Tibial artery (tissue), 4 donors: ENCODE measurements around the gene SMARCD2.
"Not testable (repeated sequence)": the region's sequence is repeated elsewhere in the genome, so short reads cannot be mapped to it uniquely, and the experiment has no call there.

Experiments
- DNase-seq, 2 donors: peaks; one replicate each; pipeline ENCODE4 v3.0.0-alpha.2; 2019
- H3K27ac ChIP-seq, 2 donors: fragments of 200-600 bp; sonication (generic) in 1 of 2; 1 replicate in 1 of 2; 2 replicates in 1 of 2; pipeline ENCODE4 v1.5.1; 2018 to 2019; ENCODE audit warnings: mild to moderate bottlenecking in 1 of 2
- H3K27me3 ChIP-seq, 2 donors: fragments of 200-600 bp; sonication (generic) in 1 of 2; one replicate each; pipeline versions ENCODE4 v1.5.1 to v1.6.0; 2016 to 2019
- H3K36me3 ChIP-seq, 3 donors: fragments of 200-600 bp; sonication (generic) in 2 of 3; one replicate each; pipeline ENCODE4 v1.5.1; 2016 to 2019; ENCODE audit warnings: mild to moderate bottlenecking in 2 of 3
- H3K4me1 ChIP-seq, 4 donors: fragments of 200-600 bp; sonication (generic) in 2 of 4; 1 replicate in 3 of 4; 2 replicates in 1 of 4; pipeline ENCODE4 v1.5.1; 2016 to 2019
- H3K4me3 ChIP-seq, 2 donors: fragments of 200-600 bp; sonication (generic) in 1 of 2; 1 replicate in 1 of 2; 2 replicates in 1 of 2; pipeline ENCODE4 v1.5.1; 2018 to 2019; ENCODE audit warnings: mild to moderate bottlenecking in 2 of 2
- H3K9me3 ChIP-seq, 3 donors: fragments of 200-600 bp; sonication (generic) in 1 of 3; one replicate each; pipeline ENCODE4 v1.5.1; 2016 to 2019
- intact Hi-C: fragments of 100-400 bp; cut with DNase I; formaldehyde crosslinking; loops from one replicate; pipeline ENCODE4 v1.15.0; 2023; ENCODE audit warnings: low total_unique reads
- TF ChIP-seq, protein P1 (sequence below), 2 experiments: fragments of 200-600 bp in 1 of 2; fragments of 450-650 bp in 1 of 2; IDR thresholded peaks; one replicate each; pipeline ENCODE4 v1.5.1; 2017 to 2019; ENCODE audit warnings: antibody characterized with exemption in 2 of 2, mild to moderate bottlenecking in 1 of 2, moderate library complexity in 1 of 2

The SMARCD2 gene

DNA sequence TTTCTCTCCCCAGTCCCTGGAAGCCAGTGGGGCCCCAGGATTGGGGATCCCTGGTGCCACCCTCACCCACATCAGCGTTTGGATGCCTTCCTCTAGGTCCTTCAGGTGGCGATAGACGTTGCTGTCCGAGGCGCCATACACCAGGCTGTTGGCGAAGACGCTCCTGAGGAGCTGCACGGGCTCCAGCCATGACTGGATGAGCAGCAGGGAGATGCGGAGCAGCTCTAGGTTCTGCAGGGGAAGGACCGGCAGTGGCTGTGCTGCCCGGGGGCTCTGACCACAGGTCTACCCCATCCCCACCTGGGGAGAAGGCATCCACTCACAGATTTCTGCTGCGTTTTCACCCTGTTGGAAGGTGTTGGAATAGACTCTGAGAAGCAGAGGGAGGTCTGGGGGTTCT is 38.2 kb upstream of the SMARCD2 start:
- Histone ChIP-seq H3K27ac (no peak overlapping the region), H3K4me1 (no peaks in the 10 kb centered on the region), H3K36me3 (no peaks in the 10 kb centered on the region), H3K4me3 (no peak overlapping the region), H3K9me3 (no peaks in the 10 kb centered on the region), H3K27me3 (peaks cover 0 to 26% of the 10 kb centered on the region in 2 donors)
- DNase-seq = no peak
- TF ChIP-seq, protein P1, sequence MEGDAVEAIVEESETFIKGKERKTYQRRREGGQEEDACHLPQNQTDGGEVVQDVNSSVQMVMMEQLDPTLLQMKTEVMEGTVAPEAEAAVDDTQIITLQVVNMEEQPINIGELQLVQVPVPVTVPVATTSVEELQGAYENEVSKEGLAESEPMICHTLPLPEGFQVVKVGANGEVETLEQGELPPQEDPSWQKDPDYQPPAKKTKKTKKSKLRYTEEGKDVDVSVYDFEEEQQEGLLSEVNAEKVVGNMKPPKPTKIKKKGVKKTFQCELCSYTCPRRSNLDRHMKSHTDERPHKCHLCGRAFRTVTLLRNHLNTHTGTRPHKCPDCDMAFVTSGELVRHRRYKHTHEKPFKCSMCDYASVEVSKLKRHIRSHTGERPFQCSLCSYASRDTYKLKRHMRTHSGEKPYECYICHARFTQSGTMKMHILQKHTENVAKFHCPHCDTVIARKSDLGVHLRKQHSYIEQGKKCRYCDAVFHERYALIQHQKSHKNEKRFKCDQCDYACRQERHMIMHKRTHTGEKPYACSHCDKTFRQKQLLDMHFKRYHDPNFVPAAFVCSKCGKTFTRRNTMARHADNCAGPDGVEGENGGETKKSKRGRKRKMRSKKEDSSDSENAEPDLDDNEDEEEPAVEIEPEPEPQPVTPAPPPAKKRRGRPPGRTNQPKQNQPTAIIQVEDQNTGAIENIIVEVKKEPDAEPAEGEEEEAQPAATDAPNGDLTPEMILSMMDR (IDR thresholded peaks at IDR 0.05) = no peak
- intact Hi-C loops = no loop called here

DNA sequence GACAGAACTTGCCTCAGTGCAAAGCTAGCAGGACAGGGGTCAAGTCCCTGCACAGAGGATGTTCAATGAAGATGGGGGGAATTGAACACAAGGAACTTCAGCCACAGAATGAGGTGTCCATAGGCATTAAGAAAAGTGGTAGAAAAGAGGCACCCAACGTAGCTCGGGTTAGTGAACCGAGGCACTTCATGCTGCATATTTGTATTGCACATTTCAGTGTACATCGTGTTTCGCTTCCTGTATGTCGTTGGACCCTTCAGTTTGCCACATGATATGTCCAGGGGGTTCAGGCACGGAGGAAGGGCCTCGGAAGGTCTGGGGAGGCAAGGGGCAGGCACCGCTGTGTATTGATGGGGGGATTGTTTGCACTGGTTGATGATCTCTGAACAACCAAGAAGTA is 35.9 kb upstream of the SMARCD2 start:
- peaks cover 0 to 26% of the 10 kb centered on the region in 2 donors for H3K27me3 ChIP-seq
- H3K36me3 ChIP-seq, intact Hi-C loops, H3K27ac ChIP-seq, H3K4me3 ChIP-seq, H3K4me1 ChIP-seq, DNase-seq, H3K9me3 ChIP-seq: not testable (repeated sequence)

DNA sequence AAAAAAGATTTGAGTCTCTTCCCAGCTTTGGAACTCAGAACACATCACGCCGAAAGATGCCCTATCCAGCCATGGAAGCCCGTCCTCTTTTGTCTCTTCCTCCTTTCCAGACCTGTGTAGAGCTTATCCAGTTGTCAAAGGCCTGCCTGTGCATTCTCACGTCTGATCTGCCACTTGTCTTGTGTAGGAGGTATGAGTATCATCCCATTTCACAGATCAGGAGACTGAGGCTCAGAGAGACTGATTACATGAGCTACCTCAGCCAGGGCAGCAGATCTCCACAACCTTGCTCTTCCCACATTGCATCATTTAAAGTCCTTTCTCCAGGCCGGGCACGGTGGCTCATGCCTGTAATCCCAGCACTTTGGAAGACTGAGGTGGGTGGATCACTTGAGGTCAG is 32.2 kb upstream of the SMARCD2 start:
- H3K4me3 ChIP-seq, H3K27me3 ChIP-seq, H3K36me3 ChIP-seq, H3K9me3 ChIP-seq, H3K27ac ChIP-seq, intact Hi-C loops, DNase-seq, H3K4me1 ChIP-seq: not testable (repeated sequence)

DNA sequence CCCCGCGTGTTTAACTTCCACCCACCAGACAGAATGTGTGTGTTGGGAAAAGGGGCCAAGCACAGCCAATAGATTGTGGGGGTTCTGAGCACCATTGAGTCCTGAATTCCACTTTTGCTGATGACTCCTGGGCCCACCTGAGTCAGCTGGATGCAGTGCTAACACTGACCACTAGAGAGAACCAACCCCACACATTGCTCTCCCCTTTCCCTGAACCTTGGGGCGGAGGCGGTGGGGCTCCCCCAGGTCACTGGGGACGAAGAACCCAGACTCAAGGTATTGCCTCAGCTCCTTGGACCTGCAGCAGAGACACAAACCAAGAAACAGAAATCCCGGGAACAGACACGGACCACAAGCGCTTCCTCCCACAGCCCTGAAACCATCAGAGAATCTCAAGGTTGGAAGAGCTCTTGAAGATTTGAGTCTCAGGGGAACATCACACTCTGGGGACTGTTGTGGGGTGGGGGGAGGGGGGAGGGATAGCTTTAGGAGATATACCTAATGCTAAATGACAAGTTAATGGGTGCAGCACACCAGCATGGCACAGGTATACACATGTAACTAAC is 31.7 kb upstream of the SMARCD2 start:
- H3K4me1 ChIP-seq, DNase-seq, H3K4me3 ChIP-seq, intact Hi-C loops, H3K9me3 ChIP-seq, H3K36me3 ChIP-seq, H3K27me3 ChIP-seq, H3K27ac ChIP-seq: not testable (repeated sequence)

DNA sequence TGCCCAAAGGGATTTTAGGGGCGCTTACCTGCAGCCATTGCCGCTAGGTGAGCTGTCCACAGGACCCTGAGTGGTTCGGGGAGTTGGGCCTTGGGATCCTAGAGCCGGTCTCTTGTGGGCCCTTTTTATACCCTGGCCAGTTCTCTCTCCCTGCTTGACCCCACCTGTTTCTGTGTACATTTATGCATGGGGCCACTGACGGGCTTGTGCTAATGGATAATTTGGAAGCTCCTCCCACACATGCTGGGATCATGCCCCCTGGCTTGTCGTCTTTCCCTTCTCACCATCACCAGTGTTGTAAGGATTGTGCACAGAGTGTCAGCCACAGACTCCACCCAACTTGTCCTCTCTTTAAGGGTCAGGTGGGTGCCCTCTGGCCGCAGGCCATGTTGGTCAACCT is 31.1 kb upstream of the SMARCD2 start, which contains the start of gene CSH2:
Gene CSH2, minus strand, starts transcription at position 101 of the 400 bp plus-strand sequence. Its CDS starts 63 bp downstream, at position 38.
- H3K4me3 ChIP-seq, DNase-seq, H3K27ac ChIP-seq, H3K27me3 ChIP-seq, intact Hi-C loops, H3K9me3 ChIP-seq, H3K36me3 ChIP-seq, H3K4me1 ChIP-seq: not testable (repeated sequence)

DNA sequence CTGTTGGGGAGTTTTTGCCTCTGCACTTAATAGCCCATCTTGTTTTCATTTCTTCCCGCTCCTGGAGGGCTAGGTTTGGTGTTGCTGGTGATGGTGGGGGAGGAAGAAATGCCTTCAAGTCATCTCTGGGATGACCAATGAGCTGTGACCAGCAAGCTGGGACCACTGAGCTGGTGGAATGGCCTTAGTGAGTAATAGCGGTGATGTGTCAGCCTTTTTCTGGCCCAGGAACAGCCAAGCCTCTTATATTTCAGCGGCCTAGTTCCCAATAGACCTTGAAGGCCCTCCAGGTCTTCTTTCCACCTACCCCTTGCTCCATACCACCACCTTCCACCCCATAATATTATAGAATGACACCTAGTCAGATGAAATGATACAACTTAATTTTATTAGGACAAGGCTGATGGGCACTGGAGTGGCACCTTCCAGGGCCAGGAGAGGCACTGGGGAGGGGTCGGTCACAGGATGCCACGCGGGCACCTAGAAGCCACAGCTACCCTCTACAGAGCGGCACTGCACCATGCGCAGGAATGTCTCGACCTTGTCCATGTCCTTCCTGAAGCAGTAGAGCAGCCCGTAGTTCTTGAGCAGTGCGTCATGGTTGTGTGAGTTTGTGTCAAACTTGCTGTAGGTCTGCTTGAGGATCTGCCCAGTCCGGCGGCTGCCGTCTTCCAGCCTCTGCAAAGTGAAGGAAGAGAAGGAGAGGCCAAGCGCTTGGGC is 29.3 kb upstream of the SMARCD2 start:
- H3K27ac ChIP-seq, H3K4me3 ChIP-seq, intact Hi-C loops, H3K27me3 ChIP-seq, DNase-seq, H3K4me1 ChIP-seq, H3K36me3 ChIP-seq, H3K9me3 ChIP-seq: not testable (repeated sequence)

DNA sequence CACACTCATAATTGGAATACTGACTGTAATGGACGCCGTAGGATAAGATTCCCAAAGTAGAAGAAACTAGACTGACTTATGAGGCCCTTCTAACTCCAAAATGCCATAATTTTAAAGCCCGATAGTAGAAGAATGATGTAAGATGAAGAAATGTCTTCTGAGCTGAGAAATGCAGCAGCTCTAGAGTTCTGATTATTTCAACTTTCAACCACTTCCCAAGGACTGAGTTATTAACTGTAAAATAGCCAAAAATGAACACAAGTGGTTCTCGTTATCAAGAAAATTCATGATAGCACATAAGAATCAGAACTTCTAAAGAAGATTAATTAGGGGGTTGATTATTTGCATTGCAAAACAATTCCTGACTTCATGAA is 27.8 kb upstream of the SMARCD2 start:
- H3K36me3 ChIP-seq, DNase-seq, H3K27ac ChIP-seq, intact Hi-C loops, H3K4me3 ChIP-seq, H3K9me3 ChIP-seq, H3K27me3 ChIP-seq, H3K4me1 ChIP-seq: not testable (repeated sequence)

DNA sequence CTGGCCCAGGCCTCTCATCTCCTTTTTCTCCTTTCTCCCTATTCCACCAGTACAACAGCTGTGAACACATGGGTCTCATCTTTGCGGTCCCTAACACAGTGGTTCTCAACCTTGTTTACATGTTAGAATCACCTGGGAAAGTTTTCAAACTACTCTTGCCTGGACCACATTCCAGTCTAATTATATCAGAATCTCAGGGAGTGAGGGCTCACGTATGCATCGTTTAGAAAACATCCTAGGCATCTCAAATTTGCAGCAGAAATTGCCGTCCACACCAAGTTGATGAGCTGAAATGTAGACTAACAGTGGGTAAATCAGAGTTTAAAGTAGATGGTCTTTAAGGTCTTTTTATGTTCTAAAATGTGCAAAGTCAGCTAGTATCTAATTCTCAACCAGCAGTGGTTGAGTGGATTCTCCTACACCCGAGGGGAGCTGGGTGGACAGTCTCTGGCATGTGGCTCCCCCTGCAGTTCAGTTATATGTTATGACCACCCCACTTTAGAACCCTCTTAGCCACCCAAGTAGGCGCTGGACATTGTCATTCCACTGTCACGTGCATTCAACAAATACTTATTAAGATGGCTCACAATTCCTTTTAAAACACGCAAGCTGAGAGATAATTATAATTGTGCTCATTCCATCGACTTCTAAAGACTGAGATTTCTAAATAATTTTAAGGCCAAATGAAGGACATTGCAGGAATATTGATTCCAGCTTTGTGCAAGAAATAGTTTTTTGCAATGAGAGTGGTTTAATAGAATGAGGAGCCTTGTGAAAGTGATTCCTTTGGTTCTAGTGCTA is 27.2 kb upstream of the SMARCD2 start:
- H3K27ac ChIP-seq, H3K9me3 ChIP-seq, H3K4me3 ChIP-seq, H3K27me3 ChIP-seq, H3K4me1 ChIP-seq, DNase-seq, H3K36me3 ChIP-seq: not testable (repeated sequence)
- intact Hi-C loops = loop anchor here (5.0 kb wide), 1 partner anchor 442 kb away; no protein-coding TSS in a partner anchor

DNA sequence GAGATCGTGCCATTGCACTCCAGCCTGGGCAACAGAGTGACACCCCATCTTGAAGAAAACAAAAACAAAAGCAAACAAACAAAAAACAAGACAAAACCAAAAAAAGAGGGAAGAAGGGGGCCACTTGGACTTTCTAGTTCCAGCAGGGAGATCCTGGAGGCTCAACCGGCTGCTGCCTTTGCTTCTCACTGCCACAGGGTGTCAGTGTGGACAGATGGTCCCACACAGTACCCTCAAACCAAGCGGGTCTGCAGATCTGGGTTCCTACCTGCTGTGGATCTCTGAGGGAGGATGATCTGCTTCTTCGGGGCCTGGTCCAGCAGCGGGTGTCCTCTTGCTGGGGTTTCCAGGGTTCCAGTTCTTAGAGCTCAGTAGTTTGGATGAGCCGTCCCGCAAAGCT is 24.1 kb upstream of the SMARCD2 start:
- not testable (repeated sequence) for DNase-seq, H3K4me3 ChIP-seq, H3K27ac ChIP-seq, H3K4me1 ChIP-seq, H3K9me3 ChIP-seq, H3K27me3 ChIP-seq, H3K36me3 ChIP-seq
- intact Hi-C loops = loop anchor here (5.0 kb wide), 1 partner anchor 439 kb away; no protein-coding TSS in a partner anchor
